ENCODE measurements around the gene GRN. TPM values are rescaled to one million over a fixed set of nuclear protein-coding genes. Genes with fewer than 3 reads are reported as not detected.

Gene GRN
- total and polyA plus RNA-seq, 9 of the 15 experiments (the other 6 are each of a cell fraction or from before 2014, with no cell fraction given), result 5.4 to 75.3 (median 20.7) TPM

GRCh38 chr17:44380767-44381166 is 35.7 kb downstream of the GRN start:
- no peak overlapping the region; a peak in 1 of 4 replicates for H3K9ac ChIP-seq (ENCODE audit: insufficient read depth in 1 of 2, low read depth in 2 of 2, low read length in 2 of 2)
- BruUV-seq (replicated peaks), result no TSS peak
- no peaks in the 10 kb centered on the region for H3K36me3 ChIP-seq (ENCODE audit: control insufficient read depth, insufficient read depth, low read length)
- intact Hi-C loops (cut with micrococcal nuclease) (no loop called here), in situ Hi-C loops (cut with MboI) (no loop called here)
- H3K4me1 ChIP-seq (replicated peaks in 1 of 2; ENCODE audit: control insufficient read depth in 2 of 2, insufficient read depth in 2 of 2, low read length in 2 of 2), result peaks cover 7 to 35% of the 10 kb centered on the region in 2 experiments
- no peaks in the 10 kb centered on the region for H3K9me3 ChIP-seq (replicated peaks; ENCODE audit: control insufficient read depth, insufficient read depth, low read depth, low read length)
- H2AFZ ChIP-seq (ENCODE audit: low read depth, low read length), result no peak overlapping the region
- H3K27me3 ChIP-seq (ENCODE audit: control insufficient read depth in 2 of 2, insufficient read depth in 2 of 2, low read length in 2 of 2), result no peaks in the 10 kb centered on the region; a peak in 1 of 5 replicates
- TF ChIP-seq SMARCA4 (IDR thresholded peaks at IDR 0.05) (no peak), MIER1 (IDR thresholded peaks at IDR 0.05; ENCODE audit: low read depth) (no peak), NR4A1 (CRISPR knock-in tag; IDR thresholded peaks at IDR 0.05) (no peak), NR4A1 (tag; IDR thresholded peaks at IDR 0.05) (no peak), HSF4 (CRISPR knock-in tag; IDR thresholded peaks at IDR 0.05; ENCODE audit: borderline replicate concordance) (no peak), TBL1XR1 (IDR thresholded peaks at IDR 0.05; ENCODE audit: low read length in 2 of 2) (no peak), ZNF3 (CRISPR knock-in tag; IDR thresholded peaks at IDR 0.05) (no peak), ZBTB17 (CRISPR knock-in tag; IDR thresholded peaks at IDR 0.05) (no peak), MLX (CRISPR knock-in tag; conservative IDR thresholded peaks at IDR 0.05) (no peak), ZNF23 (CRISPR knock-in tag; IDR thresholded peaks at IDR 0.05) (no peak), FOXO4 (CRISPR knock-in tag; IDR thresholded peaks at IDR 0.05) (no peak), FOSL1 (tag; conservative IDR thresholded peaks at IDR 0.05) (no peak), HNRNPUL1 (IDR thresholded peaks at IDR 0.05; ENCODE audit: low read length) (no peak), ZBTB8A (IDR thresholded peaks at IDR 0.05; ENCODE audit: partially characterized antibody) (no peak), ARID2 (IDR thresholded peaks at IDR 0.05) (no peak), CBFB (CRISPR knock-in tag; IDR thresholded peaks at IDR 0.05) (no peak), ZNF395 (CRISPR knock-in tag; IDR thresholded peaks at IDR 0.05) (no peak), ZNF75A (CRISPR knock-in tag; IDR thresholded peaks at IDR 0.05) (no peak), TFE3 (CRISPR knock-in tag; IDR thresholded peaks at IDR 0.05) (no peak), POLR3A (IDR thresholded peaks at IDR 0.05; ENCODE audit: borderline replicate concordance, extremely low read depth, insufficient read depth, insufficient read length) (no peak), NR3C1 (CRISPR knock-in tag; IDR thresholded peaks at IDR 0.05) (no peak)
- no peak overlapping the region for H3K4me3 ChIP-seq
- peaks cover under 1% of the 10 kb centered on the region; the same call in 1 of the 3 replicates for H3K79me2 ChIP-seq (ENCODE audit: control insufficient read depth, insufficient read depth, low read length)
- POLR2A ChIA-PET, result interaction anchor here (0.5 to 1.0 kb wide), 3 partner anchors 11 to 1992 kb away, joined by 3 to 5 read pairs (median 3); partner anchors contain the start of gene STAT3
- CTCF ChIA-PET (ENCODE audit: low intra/inter-chr PET ratio), result no interaction called here
- WGBS (ENCODE audit: insufficient coverage, low coverage, missing lambda C conversion rate), result 39% methylated on average over 9 of the region's 9 CpGs
- no peak overlapping the region for H3K4me2 ChIP-seq (ENCODE audit: insufficient read depth, low read length)
- no peak overlapping the region for H3K27ac ChIP-seq (ENCODE audit: extremely low read depth, low read depth, low read length)
- no peak for ATAC-seq
- FAIRE-seq, result no peak
- H4K20me1 ChIP-seq (replicated peaks; ENCODE audit: control insufficient read depth, insufficient read depth, low read length), result no peaks in the 10 kb centered on the region
- H3K9me1 ChIP-seq (ENCODE audit: control insufficient read depth, insufficient read depth, low read length), result no peaks in the 10 kb centered on the region
- no peak for DNase-seq (ENCODE audit: extremely low read depth in 1 of 4, low spot score in 3 of 4)

Measured in K562 (cell line).